ENCODE results near the gene HECW1.

HECW1 gene

DNA sequence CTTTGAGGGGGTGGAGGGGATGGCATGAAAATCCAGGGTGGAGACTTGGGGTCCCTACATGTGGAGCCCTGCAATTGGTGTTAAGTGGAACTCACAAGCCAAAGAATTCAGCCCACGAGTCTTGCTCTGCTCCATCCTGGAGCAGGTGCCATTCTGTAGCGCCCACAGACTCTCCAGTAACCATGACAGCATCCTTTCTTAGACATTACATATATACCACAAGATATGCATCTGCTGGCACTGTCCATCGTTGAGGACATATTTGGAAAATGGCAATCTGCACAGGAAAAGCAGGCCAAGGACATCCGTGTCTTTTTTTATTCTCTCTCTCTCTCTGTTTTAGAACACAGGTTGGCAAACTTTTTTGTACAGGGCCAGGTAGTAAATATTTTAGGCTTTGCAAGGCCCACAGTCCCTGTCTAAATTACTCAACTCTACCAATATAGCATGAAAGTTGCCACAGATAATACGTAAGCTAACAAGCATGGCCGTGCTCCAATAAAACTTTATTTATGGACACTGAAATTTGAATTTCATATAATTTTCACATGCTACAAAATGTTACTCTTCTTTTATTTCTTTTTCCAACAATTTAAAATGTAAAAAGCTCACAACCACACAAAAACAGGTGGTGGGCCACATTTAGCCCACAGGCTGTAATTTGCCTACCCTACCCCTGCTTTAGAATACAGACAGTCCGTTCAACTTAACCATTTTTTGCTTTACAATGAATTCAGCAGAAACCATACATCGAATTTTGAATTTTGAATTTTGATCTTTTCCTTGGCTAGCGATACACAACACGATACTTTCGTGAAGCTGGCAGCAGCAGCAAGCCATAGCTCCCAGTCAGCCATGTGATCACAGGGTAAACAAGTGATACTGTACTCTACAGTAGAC is 329.0 kb downstream of the HECW1 start:
- no peak for DNase-seq

DNA sequence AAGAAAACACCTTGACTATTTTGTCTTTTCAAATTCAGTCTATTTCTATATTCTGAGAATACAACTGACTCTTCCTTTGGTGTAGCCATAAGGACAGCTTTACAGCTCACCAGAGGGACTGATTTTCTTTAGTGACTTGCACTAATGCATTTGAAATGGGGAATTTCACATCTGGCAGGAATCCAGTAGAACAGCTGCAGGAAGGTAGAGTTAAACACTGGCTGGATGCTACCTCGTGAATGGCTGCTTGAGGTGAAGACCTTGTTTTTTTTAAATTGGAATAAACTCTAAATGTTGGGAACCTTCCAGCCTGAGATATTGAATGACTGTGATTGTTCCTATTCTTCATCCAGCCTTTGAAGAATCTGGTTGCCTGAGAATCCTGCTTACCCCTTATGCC is 330.9 kb downstream of the HECW1 start:
- DNase-seq, result no peak

DNA sequence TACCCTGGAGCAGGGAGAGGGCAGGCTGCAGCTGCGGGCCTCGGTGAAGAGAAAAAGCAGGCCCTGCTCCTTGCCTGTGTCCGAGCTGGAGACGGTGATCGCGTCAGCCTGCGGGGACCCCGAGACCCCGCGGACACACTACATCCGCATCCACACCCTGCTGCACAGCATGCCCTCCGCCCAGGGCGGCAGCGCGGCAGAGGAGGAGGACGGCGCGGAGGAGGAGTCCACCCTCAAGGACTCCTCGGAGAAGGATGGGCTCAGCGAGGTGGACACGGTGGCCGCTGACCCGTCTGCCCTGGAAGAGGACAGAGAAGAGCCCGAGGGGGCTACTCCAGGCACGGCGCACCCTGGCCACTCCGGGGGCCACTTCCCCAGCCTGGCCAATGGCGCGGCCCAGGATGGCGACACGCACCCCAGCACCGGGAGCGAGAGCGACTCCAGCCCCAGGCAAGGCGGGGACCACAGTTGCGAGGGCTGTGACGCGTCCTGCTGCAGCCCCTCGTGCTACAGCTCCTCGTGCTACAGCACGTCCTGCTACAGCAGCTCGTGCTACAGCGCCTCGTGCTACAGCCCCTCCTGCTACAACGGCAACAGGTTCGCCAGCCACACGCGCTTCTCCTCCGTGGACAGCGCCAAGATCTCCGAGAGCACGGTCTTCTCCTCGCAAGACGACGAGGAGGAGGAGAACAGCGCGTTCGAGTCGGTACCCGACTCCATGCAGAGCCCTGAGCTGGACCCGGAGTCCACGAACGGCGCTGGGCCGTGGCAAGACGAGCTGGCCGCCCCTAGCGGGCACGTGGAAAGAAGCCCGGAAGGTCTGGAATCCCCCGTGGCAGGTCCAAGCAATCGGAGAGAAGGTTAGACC is 332.5 kb downstream of the HECW1 start:
- no peak for DNase-seq

DNA sequence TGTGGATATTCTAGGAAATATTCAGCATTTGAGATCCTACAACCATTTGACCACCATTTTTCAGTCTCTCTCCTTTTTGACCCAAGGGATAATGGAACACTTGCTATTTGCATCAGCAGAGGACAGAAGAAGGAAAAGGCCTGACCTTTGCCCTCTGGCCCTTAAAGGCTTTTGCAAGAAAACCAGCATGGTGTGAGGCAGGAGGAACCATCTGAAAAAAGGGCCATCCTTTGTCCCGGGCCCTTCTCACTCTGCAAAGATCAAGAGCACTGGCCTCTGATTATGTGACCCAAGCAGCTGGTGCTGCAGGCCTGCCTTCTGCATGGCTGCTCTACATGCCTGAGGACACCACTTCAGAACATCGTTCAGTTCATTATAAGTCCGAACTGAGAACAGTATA is 337.1 kb downstream of the HECW1 start:
- DNase-seq, result no peak

DNA sequence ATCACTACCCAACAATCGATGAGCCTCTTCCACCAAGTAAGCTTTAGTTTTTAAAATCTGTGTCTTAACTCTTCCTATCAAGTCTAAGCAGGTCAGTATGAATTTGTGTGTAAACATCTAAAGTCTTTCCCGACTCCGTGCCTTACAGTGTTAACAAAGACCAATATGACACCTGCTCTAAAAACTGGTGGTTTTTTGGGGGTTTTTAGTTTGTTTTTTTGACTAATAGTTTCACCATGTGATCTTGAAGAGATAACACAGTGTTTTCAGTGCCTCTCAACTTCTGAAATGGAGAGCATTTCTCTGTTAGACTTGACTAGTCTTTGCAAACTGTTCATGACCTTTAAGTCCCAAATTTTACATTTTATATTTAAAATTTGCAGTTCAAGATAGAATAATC is 338.4 kb downstream of the HECW1 start:
- DNase-seq, result no peak

DNA sequence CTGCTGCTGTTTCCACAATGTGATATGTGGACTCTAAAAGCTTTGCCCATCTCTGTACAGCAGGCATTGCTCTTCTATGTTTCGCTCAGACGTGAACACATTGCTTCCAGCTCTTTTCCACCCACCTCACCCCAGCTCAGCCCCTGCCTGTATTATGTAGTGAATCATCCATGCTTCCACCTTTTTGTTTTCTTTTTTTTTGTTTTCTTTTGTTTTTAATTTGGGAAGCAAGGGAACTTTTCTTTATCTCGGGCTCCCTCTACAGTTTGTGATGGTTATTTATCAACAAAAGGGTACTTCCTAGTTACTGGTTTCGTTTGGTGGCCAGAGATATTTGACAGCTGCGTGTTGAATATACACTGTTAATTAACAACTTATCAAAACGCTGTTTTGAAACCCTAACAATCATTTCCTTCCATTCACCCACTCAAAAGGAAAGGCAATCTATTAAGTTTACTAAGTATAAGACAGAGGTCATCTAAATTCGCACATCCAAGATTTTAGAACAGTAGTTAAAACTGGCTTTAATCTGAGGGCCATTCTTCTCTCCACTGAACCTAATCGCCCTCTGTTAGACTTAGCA is 342.6 kb downstream of the HECW1 start:
- no peak for DNase-seq

DNA sequence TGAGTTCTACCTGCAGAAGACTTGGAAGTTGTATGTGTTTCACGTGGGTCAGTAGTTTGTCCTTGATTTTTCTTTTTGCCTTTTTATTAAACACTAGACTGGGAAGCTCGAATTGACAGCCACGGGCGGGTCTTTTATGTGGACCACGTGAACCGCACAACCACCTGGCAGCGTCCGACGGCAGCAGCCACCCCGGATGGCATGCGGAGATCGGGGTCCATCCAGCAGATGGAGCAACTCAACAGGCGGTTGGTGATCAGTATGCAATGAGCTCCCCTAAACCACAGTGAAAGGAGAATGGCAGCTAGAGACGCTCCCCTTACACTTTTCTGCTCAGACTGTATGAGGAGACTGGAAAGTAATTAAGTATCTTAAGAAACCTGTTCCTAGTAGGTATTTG is 343.8 kb downstream of the HECW1 start:
- DNase-seq, result no peak

DNA sequence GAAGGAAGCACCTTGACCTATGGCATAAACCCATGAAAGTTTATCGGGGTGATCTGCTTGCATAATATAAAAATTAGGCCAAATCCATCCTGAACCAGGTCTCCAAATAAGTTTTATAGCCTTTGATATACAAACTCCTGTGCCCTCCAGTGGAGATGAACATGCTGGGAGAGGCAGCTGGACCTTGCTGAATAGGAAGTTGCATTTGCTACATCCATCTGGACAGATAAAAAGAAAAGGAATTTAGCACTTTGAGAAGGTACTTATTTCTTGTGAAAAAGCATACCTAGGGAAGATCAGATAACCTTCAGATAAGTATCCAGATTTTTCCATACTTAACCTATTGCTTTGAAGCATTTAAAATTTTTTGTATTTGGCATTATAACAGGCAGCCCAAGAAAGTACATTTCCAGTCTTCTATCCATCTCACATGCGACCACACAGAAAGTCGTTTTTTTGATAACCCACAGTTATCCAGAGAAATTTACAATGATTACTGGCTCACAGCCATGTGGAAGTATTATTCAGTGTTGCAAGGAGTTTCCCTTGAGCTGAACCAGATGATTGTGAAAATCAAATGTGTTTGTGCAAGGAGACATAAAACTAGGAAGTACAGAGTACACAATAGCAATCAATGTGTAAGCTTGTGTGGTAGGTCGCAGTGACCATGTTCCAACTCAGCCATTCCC is 346.0 kb downstream of the HECW1 start:
- no peak for DNase-seq

DNA sequence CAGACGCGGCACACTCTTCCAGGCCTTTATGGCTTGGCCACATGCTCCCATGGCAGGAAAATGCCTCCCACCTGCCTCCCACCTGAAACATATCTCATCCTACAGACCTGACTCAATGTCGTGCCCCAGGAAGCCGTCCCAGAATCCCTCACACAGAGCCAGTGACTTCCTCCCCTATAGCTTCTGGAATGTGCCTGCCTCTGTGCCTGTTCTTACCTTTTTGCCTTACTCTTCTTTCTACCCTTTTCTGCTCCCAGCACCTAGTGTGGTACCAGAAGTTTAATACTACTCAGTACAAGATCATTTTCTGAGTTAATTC is 346.5 kb downstream of the HECW1 start:
- DNase-seq, result no peak

DNA sequence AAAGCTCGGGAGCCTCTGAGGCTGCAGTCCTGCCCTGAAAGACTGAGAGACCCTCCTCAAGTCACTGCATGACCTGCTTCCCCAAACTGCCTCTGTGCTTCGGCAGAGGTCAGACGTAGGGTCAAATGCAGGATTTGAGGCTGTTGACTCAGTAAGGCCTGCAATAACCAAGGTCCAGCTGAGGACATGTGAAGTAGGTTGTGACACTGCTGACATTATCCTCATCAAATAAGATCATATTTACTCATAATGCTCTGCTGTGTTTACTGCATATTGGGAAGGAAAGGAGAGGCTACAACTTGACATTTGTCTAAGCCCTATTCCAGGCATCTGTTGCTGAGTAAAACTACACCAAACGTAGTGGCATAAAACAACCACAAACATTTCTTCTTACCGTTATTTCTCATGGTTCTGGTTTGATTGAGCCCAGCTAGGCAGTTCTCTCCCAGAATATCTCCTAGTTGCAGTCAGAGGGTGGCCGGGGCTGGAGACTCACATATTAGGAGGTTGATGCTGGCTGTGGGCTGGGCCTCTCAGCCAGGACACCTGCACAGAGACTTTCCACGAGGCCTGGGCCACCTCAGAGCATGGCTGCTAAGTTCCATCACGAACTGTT is 348.4 kb downstream of the HECW1 start:
- no peak for DNase-seq

DNA sequence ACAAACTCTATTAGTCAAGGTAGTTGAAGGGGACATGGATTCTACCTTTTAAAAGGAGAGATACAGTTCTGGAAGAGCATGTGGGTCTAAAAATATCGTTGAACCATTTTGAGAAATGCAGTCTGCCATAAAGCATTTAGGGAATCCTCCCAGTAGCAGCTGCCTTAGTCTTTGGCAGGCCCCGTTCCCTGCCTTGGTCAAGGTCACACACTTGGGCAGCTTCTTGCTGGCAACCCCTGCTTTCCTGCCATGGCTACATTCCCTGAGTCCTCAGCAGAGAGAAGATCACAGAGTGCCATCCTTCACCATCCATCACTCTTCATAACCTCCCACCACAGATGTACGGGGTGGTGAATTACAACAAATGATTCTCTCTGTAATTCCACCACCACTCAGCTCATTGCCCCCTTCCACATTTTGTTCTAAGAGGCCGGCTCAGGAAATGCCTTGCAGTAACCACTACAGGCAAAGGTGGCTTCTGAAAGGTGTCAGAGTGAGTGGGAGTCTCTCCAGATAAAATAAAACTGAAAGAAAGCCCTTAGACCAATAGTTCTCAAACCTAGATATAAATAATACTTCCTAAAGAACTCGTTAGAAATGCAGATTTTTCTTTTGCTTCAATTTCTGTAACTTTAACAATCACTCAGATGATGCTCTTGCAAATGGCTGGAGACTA is 349.0 kb downstream of the HECW1 start:
- DNase-seq, result no peak

DNA sequence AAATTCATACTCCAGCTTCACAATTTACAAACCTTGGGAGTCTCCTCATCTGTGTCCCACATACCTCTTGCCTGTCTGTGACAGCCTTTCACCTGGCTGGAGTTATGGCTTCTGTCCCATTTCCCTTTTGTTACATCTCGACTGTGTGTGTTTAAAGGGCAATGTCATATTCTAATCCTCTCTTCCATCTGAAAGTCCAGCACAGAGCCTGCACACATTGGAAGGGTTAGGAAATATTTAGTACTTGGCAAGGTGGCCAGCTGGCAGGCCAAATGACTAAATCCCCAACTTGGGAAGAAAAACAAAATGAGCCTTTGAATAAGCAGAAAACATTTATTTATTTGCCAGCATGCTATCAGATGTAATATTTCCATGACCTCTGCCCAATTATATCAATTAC is 350.4 kb downstream of the HECW1 start:
- DNase-seq, result no peak

DNA sequence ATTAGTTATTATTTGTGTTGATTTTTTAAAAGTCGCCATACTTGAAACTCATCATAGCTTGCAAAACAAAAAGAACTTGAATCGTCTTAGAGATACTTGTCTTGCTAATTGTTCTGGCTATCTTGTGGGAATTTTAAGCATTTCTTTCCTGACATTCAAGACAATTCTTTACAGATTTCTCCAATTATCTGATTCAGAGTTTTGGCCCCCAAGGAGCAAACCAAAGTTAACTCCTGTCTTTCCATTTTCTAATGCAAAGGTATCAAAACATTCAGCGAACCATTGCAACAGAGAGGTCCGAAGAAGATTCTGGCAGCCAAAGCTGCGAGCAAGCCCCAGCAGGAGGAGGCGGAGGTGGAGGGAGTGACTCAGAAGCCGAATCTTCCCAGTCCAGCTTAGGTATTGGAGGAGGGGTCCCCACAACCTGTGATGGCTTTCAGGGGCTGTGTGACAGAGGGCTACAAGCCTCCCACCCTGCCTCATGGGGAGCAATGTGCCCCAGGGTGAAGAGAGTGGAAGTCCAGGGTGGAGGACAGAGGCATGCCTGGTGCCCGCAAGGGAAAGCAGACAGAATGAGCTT is 351.0 kb downstream of the HECW1 start:
- DNase-seq, result no peak

DNA sequence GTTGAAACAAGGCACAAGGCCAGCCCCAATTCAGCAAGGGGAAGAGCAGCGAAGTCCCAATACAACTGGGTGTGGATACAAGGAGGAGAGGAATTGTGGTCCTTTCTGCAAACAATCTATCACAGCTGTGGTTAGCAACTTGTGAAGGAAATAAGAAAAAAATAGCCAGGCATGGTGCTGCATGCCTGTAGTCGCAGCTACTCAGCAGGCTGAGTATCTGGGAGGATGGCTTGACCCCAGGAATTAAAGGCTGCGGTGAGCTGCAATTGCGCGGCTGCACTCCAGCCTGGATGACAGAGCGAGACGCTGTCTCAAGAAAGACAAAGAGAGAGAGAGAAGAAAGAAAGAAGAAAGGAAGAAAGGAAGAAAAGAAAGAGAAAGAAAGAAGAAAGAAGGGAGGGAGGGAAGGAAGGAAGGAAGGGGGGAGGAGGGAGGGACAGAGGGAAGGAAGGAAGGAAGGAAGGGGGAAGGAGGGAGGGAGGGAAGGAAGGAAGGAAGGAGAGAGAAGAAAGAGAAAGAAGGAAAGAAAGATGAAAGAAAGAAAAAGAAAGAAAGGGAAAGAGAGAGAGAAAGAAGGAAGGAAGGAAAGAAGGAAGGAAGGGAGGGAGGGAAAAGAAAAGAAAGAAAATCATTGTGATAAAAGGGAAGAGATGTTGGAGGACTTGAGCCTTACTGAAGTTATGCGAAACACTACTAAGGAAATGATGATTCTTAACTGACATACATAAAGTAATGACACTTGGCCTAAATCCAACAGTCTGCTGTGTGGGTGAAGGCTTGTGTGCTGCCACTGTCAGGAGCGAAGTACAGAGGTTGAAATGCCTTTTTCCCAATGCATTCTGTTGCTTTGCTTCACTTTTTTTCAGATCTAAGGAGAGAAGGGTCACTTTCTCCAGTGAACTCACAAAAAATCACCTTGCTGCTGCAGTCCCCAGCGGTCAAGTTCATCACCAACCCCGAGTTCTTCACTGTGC is 353.4 kb downstream of the HECW1 start:
- no peak for DNase-seq

DNA sequence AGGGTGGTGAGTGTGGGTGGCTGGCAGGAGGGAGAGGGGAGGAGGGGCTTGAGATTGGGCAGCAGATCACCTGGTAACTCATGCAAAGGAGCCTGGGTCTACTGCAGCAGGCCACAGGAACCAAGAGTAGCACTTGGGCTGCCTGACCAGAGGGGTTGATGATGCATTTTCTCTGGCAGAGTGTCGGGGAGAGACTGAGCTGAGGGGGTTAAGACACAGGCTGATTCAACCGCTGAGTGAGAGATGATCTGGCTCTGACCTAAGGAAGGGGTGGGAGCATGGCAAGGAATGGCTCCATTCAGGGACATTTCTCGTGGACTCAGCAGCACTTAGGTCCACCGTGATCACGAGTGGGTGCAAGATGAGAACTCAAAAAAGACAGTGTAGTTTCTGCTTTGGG is 355.0 kb downstream of the HECW1 start:
- no peak for DNase-seq

DNA sequence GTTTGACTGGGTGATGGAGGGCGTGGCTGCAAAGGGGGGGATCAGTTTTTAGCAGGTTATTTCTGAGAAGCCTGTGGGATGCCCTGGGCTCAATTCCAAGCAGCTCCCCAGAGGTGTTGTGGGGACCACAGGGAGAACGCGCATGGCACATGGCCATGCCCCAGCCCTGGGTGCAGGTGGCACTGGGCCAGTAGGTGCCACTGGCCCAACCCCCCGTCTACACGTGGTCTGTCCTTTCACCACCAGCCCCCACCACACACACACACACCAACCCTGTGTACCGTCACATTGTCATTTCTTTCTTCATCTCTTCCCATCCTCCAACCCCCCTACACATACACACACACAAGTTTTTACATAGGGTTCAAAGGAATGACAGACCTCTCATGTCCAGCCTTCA is 355.4 kb downstream of the HECW1 start:
- no peak for DNase-seq

DNA sequence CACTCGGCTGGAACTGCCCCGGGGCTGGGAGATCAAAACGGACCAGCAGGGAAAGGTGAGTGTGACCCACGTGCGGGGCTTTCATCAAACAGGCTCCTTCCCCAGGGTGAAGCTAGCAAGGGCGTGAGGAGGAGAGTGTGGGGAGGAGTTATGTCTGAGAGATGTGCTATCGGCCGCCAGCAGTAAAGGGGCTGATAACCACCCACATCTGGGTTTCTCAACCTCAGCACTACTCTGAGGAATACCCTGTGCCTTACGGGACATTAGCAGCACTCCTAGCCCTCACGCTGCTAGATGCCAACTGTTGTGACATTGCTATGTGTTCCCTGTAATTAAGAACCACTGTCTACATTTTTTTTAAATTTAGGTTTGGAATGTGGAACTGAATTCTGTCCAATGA is 356.6 kb downstream of the HECW1 start:
- no peak for DNase-seq

DNA sequence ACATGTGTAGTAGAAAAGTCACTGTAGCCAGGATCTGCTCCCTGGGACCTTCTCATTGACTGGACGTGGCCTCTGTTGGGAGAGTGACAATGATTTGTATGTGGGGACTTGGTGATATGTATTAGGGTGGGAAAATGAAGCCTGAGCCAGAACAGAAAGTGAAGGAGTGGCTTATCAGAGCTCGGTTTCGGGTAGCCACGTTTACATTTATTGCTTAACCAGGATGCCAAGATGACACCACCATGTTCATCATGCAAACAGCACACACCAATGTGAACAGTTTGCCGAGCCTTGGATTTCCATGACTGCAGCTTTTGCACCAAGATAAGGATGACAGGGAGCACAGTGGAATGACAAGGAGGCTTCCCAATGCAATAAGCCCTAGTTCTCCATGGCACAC is 357.7 kb downstream of the HECW1 start:
- no peak for DNase-seq

DNA sequence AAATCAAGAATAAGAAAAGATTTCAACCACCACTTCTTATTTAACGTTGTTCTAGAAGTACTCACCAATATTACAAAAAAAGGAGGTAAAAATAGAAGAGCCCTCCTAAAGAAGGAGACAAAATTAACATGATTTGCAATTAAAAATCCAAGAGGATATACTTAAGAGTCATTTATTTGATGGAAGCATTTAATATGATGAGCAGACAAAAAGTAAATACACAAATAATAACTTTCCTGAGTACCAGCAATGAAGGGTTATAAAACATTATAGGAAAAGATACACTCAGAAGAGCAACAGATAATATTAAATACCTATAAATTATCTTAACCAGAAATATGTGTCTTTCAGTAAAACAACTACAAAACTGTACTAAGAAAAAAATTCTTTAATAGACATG is 363.5 kb downstream of the HECW1 start:
- DNase-seq, result no peak

DNA sequence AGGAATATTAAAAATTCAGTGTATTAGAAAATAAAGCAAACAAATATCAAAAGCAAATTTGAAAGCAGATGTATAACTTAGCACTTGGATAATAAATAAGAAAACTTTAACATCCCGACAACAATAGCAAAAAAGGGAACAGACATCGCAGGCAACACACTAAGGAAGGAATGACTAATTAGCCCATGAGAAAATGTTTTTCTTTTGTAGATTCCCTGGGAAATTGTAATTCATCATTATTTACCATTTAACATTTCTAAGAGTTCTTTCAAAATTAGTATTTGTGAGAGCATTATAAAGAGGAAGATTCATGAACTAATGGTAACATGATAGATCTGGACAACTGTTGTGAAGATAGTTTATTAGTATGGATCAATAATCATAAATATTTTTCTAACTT is 364.4 kb downstream of the HECW1 start:
- DNase-seq, result no peak

DNA sequence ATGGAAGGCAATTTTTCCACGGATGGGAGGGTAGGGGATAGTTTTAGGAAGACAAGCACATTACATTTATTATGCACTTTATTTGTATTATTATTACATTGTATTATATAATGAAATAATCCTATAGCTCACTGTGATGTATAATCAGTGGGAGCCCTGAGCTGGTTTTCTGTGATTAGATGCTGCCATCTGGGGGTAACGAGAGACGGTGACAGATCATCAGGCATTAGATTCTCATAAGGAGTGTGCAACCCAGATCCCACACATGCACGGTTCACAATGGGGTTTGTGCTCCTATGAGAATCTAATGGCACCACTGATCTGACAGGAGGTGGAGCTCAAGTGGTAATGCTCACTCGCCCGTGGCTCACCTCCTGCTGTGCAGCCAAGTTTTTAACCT is 366.6 kb downstream of the HECW1 start:
- DNase-seq, result no peak

All from KG1 (cell line).